ENCODE data around the gene LAIR2.
A peak's percentile ranks its signal among the peaks of the same experiment; 100 is the strongest.
"Not testable (repeated sequence)": the region's sequence is repeated elsewhere in the genome, so short reads cannot be mapped to it uniquely, and the experiment has no call there.

LAIR2 gene

DNA sequence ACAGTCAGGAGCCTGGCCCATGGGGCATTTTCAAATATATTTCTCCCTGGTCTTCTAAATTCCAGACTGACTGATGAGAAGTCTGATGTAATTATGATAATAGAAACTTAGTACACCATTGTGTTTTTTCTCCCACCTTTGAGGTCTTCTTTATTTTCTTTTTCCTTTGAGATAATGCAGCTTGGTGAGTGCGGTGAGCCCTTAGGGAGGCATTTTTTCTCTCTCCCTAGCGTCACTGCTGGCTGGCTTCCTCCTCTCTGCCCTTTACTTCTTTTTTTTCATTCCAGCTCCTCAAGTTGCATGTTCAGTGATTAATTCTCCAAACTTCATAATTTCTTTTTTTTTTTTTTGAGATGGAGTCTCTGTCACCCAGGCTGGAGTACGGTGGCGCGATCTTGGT is 16.8 kb upstream of the LAIR2 start:
- Histone ChIP-seq H3K27me3 (replicated peaks) (no peaks in the 10 kb centered on the region), H3K4me3 (ENCODE audit: low read depth, low read length) (no peak overlapping the region), H3K27ac (no peak overlapping the region), H3K36me3 (replicated peaks) (no peaks in the 10 kb centered on the region)
- TF ChIP-seq, protein P1, sequence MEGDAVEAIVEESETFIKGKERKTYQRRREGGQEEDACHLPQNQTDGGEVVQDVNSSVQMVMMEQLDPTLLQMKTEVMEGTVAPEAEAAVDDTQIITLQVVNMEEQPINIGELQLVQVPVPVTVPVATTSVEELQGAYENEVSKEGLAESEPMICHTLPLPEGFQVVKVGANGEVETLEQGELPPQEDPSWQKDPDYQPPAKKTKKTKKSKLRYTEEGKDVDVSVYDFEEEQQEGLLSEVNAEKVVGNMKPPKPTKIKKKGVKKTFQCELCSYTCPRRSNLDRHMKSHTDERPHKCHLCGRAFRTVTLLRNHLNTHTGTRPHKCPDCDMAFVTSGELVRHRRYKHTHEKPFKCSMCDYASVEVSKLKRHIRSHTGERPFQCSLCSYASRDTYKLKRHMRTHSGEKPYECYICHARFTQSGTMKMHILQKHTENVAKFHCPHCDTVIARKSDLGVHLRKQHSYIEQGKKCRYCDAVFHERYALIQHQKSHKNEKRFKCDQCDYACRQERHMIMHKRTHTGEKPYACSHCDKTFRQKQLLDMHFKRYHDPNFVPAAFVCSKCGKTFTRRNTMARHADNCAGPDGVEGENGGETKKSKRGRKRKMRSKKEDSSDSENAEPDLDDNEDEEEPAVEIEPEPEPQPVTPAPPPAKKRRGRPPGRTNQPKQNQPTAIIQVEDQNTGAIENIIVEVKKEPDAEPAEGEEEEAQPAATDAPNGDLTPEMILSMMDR (IDR thresholded peaks at IDR 0.05; ENCODE audit: low read depth, low read length, missing control alignments): no peak
- in situ Hi-C loops (cut with HindIII; ENCODE audit: low pct_ligation_motif_present, low sequenced_read_pairs): no loop called here
- peak; percentile 31 for DNase-seq

DNA sequence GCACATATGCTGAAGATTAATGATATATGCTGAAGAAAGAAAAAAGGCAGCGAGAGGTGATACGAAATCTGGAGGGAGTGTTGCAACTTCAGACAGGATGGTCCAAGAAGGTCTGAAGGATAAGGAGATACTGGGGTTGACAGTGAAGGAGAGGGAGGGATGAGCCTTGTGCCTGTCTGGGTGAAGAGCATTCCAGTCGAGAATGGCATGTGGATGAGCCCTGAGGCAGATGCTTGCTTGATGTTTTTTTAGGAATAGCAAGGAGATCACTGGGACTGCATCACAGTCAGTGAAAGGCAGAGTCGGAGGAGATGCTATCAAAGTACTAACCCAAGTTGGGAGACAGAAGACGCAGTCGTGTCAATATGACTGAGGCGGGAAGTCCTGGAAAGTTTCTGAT is 13.3 kb upstream of the LAIR2 start:
- DNase-seq: no peak
- no peaks in the 10 kb centered on the region for H3K27me3 ChIP-seq (replicated peaks)
- TF ChIP-seq, protein P1 (IDR thresholded peaks at IDR 0.05; ENCODE audit: low read depth, low read length, missing control alignments): no peak
- in situ Hi-C loops (cut with HindIII; ENCODE audit: low pct_ligation_motif_present, low sequenced_read_pairs): no loop called here
- H3K4me3 ChIP-seq (ENCODE audit: low read depth, low read length): no peak overlapping the region
- no peak overlapping the region for H3K27ac ChIP-seq
- H3K36me3 ChIP-seq (replicated peaks): no peaks in the 10 kb centered on the region

DNA sequence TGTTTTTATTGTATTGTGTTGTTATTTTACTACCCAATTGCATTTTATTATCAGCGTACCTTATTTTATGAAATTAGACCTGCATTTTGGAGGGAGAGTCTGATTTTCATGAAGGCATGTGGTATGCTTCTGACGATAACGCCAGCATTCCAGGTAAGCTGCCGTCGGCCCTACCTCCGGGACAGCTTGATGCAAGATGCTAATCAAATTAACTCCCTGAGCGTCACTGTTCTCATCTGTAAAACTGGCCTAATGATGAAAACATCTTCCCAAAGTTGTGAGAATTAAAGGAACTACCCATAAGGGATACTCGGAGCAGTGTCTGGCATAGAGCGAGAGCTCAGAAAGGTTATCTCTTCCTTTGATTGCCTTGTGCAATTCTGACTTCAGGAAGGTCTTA is 12.9 kb upstream of the LAIR2 start:
- H3K36me3 ChIP-seq (replicated peaks): no peaks in the 10 kb centered on the region
- in situ Hi-C loops (cut with HindIII; ENCODE audit: low pct_ligation_motif_present, low sequenced_read_pairs): no loop called here
- no peaks in the 10 kb centered on the region for H3K27me3 ChIP-seq (replicated peaks)
- TF ChIP-seq, protein P1 (IDR thresholded peaks at IDR 0.05; ENCODE audit: low read depth, low read length, missing control alignments): no peak
- H3K27ac ChIP-seq: no peak overlapping the region
- H3K4me3 ChIP-seq (ENCODE audit: low read depth, low read length): no peak overlapping the region
- DNase-seq: no peak

DNA sequence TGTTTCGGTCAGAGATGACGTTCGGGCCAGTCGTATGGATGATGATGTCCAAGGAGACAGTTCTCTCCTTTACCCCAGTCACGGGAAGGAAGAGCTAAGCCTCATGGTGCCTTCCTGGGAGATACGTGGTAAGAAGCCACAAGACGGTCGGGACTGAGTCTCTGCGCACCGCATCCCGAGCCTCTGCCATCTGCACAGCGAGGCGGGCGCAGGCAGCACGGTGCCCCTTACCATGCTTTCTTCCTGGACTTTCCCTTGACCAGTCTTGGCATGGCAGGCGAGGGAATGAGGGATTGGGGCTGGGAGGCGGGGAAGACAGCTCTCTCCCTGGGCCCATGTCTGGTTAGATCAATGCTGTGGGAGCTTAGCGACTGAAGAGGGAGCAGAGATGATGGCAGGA is 10.1 kb upstream of the LAIR2 start:
- Histone ChIP-seq H3K27me3 (replicated peaks) (no peaks in the 10 kb centered on the region), H3K36me3 (replicated peaks) (no peaks in the 10 kb centered on the region), H3K27ac (no peak overlapping the region), H3K4me3 (ENCODE audit: low read depth, low read length) (no peak overlapping the region)
- no peak for DNase-seq
- in situ Hi-C loops (cut with HindIII; ENCODE audit: low pct_ligation_motif_present, low sequenced_read_pairs): no loop called here
- TF ChIP-seq, protein P1 (IDR thresholded peaks at IDR 0.05; ENCODE audit: low read depth, low read length, missing control alignments): no peak

DNA sequence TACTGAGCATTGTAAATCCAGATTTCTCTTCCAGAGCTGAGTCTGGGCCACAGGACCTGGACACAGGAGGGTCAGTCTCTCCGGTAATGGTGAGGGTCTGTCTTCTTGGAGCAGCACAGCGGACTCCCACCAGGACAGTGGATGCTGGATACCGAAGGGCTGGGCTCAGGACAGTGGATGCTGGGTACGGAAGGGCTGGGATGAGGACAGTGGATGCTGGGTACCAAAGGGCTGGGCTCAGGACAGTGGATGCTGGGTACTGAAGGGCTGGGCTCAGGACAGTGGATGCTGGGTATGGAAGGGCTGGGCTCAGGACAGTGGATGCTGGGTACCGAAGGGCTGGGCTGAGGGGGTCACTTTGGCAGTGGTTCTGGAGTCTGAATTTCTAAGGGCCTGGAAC is 9.6 kb upstream of the LAIR2 start:
- DNase-seq; in situ Hi-C loops (cut with HindIII; ENCODE audit: low pct_ligation_motif_present, low sequenced_read_pairs); H3K36me3 ChIP-seq (replicated peaks): not testable (repeated sequence)

DNA sequence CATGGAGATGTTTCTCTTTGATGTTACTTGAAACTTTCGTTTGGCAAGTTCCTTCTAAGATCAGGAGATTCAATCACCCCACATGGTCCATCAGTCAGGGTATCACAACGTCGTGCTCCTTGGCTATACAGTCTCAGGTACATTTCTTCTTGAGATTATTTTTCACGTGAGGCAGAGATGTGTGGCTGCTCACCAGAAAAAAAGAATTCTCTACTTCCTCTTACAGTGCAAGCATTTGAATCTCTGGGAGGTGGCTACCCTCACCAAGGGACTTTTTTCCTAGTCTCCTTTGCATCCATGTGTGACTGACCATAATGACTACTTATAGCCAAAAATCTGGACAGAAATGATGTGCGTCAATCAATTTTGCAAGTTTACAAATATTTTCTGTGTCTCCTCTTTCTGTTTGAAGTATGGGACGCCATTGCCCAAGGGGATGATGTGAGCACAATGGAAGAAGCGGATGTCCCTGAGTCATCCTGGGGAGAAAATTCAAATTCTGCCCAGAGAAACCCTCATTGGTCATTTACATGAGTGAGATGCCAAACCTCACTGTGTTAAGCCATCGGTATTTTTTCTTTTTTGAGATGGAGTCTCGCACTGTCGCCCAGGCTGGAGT is 8.6 kb upstream of the LAIR2 start:
- TF ChIP-seq, protein P1 (IDR thresholded peaks at IDR 0.05; ENCODE audit: low read depth, low read length, missing control alignments): no peak
- in situ Hi-C loops (cut with HindIII; ENCODE audit: low pct_ligation_motif_present, low sequenced_read_pairs): no loop called here
- Histone ChIP-seq H3K4me3 (ENCODE audit: low read depth, low read length) (no peak overlapping the region), H3K27ac (no peak overlapping the region), H3K27me3 (replicated peaks) (no peaks in the 10 kb centered on the region), H3K36me3 (replicated peaks) (no peaks in the 10 kb centered on the region)
- no peak for DNase-seq

More for the DNA sequence above, 9.6 kb upstream of the LAIR2 start:
- H3K4me3 ChIP-seq (ENCODE audit: low read depth, low read length); H3K27ac ChIP-seq; H3K27me3 ChIP-seq (replicated peaks): not testable (repeated sequence)

DNA sequence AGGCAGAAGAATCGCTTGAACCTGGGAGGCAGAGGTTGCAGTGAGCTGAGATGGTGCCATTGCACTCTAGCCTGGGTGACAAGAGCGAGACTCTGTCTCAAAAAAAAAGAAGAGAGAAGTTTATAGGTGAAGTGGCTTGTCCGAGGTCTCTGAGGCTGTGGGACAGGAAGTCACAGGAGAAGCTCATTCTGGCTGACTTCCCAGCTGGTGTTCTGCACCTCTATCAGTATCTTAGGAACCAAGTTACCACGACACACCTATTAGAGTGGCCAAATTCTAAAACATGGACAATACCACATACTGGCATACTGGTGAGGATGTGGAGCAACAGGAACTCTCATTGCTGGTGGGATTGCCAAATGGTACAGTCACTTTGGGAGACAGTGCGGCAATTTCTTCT is 7.3 kb upstream of the LAIR2 start:
- H3K27ac ChIP-seq; in situ Hi-C loops (cut with HindIII; ENCODE audit: low pct_ligation_motif_present, low sequenced_read_pairs); H3K4me3 ChIP-seq (ENCODE audit: low read depth, low read length); H3K36me3 ChIP-seq (replicated peaks); DNase-seq; H3K27me3 ChIP-seq (replicated peaks): not testable (repeated sequence)

DNA sequence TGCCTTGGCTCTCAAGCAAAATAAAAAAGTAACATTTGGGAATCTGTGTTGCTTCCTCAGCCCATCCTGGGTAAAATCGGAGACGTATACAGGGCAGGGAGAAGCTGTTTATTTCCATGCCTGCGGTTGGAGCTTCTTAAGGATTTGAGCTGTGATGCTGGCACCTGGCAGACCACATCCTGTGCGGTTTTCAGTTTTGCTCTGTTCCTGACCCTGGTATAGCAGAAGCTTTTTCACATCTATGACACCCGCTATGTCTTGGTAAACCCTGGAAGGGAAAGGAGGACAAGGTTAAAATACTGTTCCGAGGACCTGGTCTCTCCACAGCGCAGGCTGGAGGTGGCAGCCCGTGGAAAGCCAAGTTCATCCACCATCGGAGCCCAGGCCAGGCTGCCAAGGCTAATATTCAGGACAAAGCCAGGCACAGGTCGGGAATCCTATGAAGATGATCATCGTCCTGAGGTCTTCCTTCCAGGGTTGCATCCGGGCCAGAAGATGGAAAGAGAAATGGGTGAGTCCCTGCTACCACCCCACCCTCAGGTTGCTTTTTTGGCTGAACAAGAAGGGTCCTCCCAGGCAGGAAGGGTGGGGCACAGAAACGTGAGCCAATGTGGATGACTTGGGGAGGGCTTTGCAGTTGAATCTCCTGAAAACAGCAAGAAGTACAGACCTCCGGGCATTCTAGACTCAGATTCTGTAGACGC is 4.7 kb upstream of the LAIR2 start:
- in situ Hi-C loops (cut with HindIII; ENCODE audit: low pct_ligation_motif_present, low sequenced_read_pairs); H3K4me3 ChIP-seq (ENCODE audit: low read depth, low read length); DNase-seq; H3K27ac ChIP-seq; H3K36me3 ChIP-seq (replicated peaks); H3K27me3 ChIP-seq (replicated peaks): not testable (repeated sequence)

DNA sequence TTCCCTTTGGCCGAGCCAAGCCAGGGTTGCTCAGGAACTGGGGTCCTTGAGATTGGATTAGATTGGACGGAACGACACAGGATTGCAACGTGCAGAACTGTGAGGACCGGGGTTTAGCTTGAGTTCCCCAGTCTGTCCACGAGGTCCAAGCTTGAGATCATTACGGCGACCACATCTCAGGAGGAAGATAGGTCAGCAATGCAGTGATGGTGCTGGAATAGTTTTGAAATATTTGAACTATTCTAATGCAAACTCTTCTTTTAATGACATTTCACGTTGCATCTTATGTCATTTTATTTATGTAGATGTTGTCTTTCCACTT is 4.2 kb upstream of the LAIR2 start:
- H3K27me3 ChIP-seq (replicated peaks); H3K4me3 ChIP-seq (ENCODE audit: low read depth, low read length); in situ Hi-C loops (cut with HindIII; ENCODE audit: low pct_ligation_motif_present, low sequenced_read_pairs); DNase-seq; H3K27ac ChIP-seq; H3K36me3 ChIP-seq (replicated peaks): not testable (repeated sequence)

Data from brain microvascular endothelial cell (primary cell).